SK-N-SH (cell line): ENCODE measurements around the gene DSCAM. TPM values are rescaled to one million over a fixed set of nuclear protein-coding genes. Genes with fewer than 3 reads are reported as not detected.

ENCODE experiments used
- CTCF ChIA-PET: fragments of 300-600, 350-600 bp; formaldehyde crosslinking; extraction: SDS; loops from one replicate; lab custom pipeline; 2021; lab: Yijun Ruan, JAX
- POLR2A ChIA-PET: fragments of 350-600 bp; sonication (Branson Sonifier 250); formaldehyde crosslinking; extraction: SDS; loops from one replicate; lab custom pipeline; 2020; ENCODE audit warnings: antibody characterized with exemption, inconsistent platforms; lab: Yijun Ruan, JAX
- DNase-seq: peaks from one replicate; pipeline ENCODE4 v3.0.0; 2012
- H2AFZ ChIP-seq: fragments of 200-600 bp; sonication (generic); 2 replicates; pipeline ENCODE4 v1.8.1; 2016; ENCODE audit warnings: antibody characterized with exemption, mild to moderate bottlenecking, low read depth
- H3F3A ChIP-seq: fragments of 200-600 bp; sonication (generic); replicated peaks from 2 replicates; pipeline ENCODE3; 2016; ENCODE audit warnings: antibody characterized with exemption, mild to moderate bottlenecking; ENCODE audit not compliant: insufficient read depth
- H3K27ac ChIP-seq, 2 experiments: fragments of 200-500 bp in 1 of 2; fragments of 200-600 bp in 1 of 2; sonication (Bioruptor generic) in 1 of 2; sonication (generic), shearing (Covaris generic) in 1 of 2; 2 replicates each; pipeline versions ENCODE4 v1.5.1 to v1.6.1; 2014 to 2016; ENCODE audit warnings: low read depth in 2 of 2, inconsistent platforms in 1 of 2, low read length in 1 of 2, mild to moderate bottlenecking in 1 of 2, mixed read lengths in 1 of 2
- H3K27me3 ChIP-seq: fragments of 200-600 bp; sonication (generic), shearing (Covaris generic); 2 replicates; pipeline ENCODE4 v1.6.1; 2016; ENCODE audit warnings: mixed run types; ENCODE audit not compliant: insufficient read depth
- H3K36me3 ChIP-seq, 2 experiments: fragments of 200-500 bp in 1 of 2; fragments of 200-600 bp in 1 of 2; sonication (Bioruptor generic) in 1 of 2; sonication (generic) in 1 of 2; replicated peaks in 1 of 2; 2 replicates each; pipeline versions ENCODE3 to v1.5.1; 2014 to 2016; ENCODE audit warnings: low read length in 1 of 2, mild to moderate bottlenecking in 1 of 2; ENCODE audit not compliant: insufficient read depth in 2 of 2, control insufficient read depth in 1 of 2
- H3K4me1 ChIP-seq, 2 experiments: fragments of 200-500 bp in 1 of 2; fragments of 200-600 bp in 1 of 2; sonication (Bioruptor generic) in 1 of 2; sonication (generic), shearing (Covaris generic) in 1 of 2; 2 replicates each; pipeline versions ENCODE4 v1.5.1 to v1.6.1; 2014 to 2016; ENCODE audit warnings: low read depth in 1 of 2, low read length in 1 of 2, mixed run types in 1 of 2; ENCODE audit not compliant: insufficient read depth in 2 of 2, control insufficient read depth in 1 of 2
- H3K4me2 ChIP-seq: fragments of 200-600 bp; sonication (generic), shearing (Covaris generic); 2 replicates; pipeline ENCODE4 v1.6.1; 2017; ENCODE audit warnings: mixed run types
- H3K4me3 ChIP-seq, 2 experiments: fragments of 200-500 bp in 1 of 2; fragments of 200-600 bp in 1 of 2; sonication (Bioruptor generic) in 1 of 2; sonication (generic), shearing (Covaris generic) in 1 of 2; 2 replicates each; pipeline versions ENCODE4 v1.5.1 to v1.8.1; 2014 to 2016; ENCODE audit warnings: low read depth in 2 of 2, inconsistent platforms in 1 of 2, low read length in 1 of 2, mild to moderate bottlenecking in 1 of 2, mixed read lengths in 1 of 2, moderate library complexity in 1 of 2
- H3K79me2 ChIP-seq: fragments of 200-600 bp; sonication (generic); 2 replicates; pipeline ENCODE4 v1.8.1; 2017; ENCODE audit warnings: mild to moderate bottlenecking; ENCODE audit not compliant: insufficient read depth
- H3K9ac ChIP-seq: fragments of 200-600 bp; sonication (generic); 2 replicates; pipeline ENCODE4 v1.6.1; 2017; ENCODE audit warnings: mixed run types
- H3K9me2 ChIP-seq: fragments of 200-600 bp; sonication (generic); 2 replicates; pipeline ENCODE4 v1.6.1; 2017; ENCODE audit warnings: mixed run types
- H3K9me3 ChIP-seq: fragments of 200-600 bp; sonication (generic); 2 replicates; pipeline ENCODE4 v1.6.1; 2017; ENCODE audit warnings: mixed run types, mild to moderate bottlenecking, moderate library complexity
- H4K20me1 ChIP-seq: fragments of 200-600 bp; sonication (generic); 2 replicates; pipeline ENCODE4 v1.6.1; 2017; ENCODE audit warnings: mild to moderate bottlenecking, mixed run types; ENCODE audit not compliant: insufficient read depth
- CHD2 ChIP-seq: fragments of 150-350 bp; IDR thresholded peaks from 2 replicates; pipeline ENCODE4 v1.6.1; 2018; ENCODE audit warnings: low read length; ENCODE audit not compliant: partially characterized antibody
- FOXM1 ChIP-seq: IDR thresholded peaks from 2 replicates; pipeline ENCODE4 v1.4.0; 2012; ENCODE audit warnings: low read depth, mild to moderate bottlenecking
- GABPA ChIP-seq: IDR thresholded peaks from 2 replicates; pipeline ENCODE4 v1.4.0; 2012; ENCODE audit warnings: low read depth, mild to moderate bottlenecking
- IRF3 ChIP-seq: fragments of 150-350 bp; IDR thresholded peaks from 2 replicates; pipeline ENCODE4 v1.6.1; 2016; ENCODE audit warnings: mild to moderate bottlenecking, low read depth, low read length
- MAX ChIP-seq: IDR thresholded peaks from 2 replicates; pipeline ENCODE4 v1.4.0; 2012; ENCODE audit warnings: low read depth
- NRF1 ChIP-seq: IDR thresholded peaks from 2 replicates; pipeline ENCODE4 v1.6.1; 2012; ENCODE audit warnings: low read depth, mild to moderate bottlenecking, low read length
- REST ChIP-seq: IDR thresholded peaks from 2 replicates; pipeline ENCODE4 v1.6.1; 2012; ENCODE audit warnings: mild to moderate bottlenecking, low read depth, low read length, moderate library complexity
- TEAD4 ChIP-seq: IDR thresholded peaks from 2 replicates; pipeline ENCODE4 v1.4.0; 2012; ENCODE audit warnings: mild to moderate bottlenecking, borderline replicate concordance; ENCODE audit not compliant: insufficient read depth
- WGBS: methylation state at CpG from one replicate; pipeline ENCODE4 v1.1.6; 2017; ENCODE audit warnings: low lambda C conversion rate; 5-methylcytosine and 5-hydroxymethylcytosine counted together
- polyA plus RNA-seq, 3 experiments: library from polyadenylated mRNA; depleted of rRNA; stranded (reverse); fragments of >200 nt; gene quantifications; 2 replicates each; pipeline ENCODE4 v1.2.3, GENCODE V29; 2012

The DSCAM gene
- polyA plus RNA-seq, 1 of the 3 experiments (the other 2 are of a cell fraction): not detected

- H3K79me2 ChIP-seq: no peaks in the 10 kb centered on the region
- no peak overlapping the region for H3K9ac ChIP-seq
- TF ChIP-seq TEAD4 (no peak), MAX (no peak), REST (no peak), FOXM1 (no peak), NRF1 (no peak), CHD2 (no peak), IRF3 (no peak), GABPA (no peak)
- no peak overlapping the region for H3K4me3 ChIP-seq
- H3K9me3 ChIP-seq: no peaks in the 10 kb centered on the region
- DNase-seq: no peak
- ChIA-PET POLR2A (no interaction called here), CTCF (interaction anchor here (0.5 to 0.7 kb wide), 2 partner anchors 214 to 454 kb away, joined by 3 read pairs; no protein-coding TSS in a partner anchor)
- no peaks in the 10 kb centered on the region for H3K36me3 ChIP-seq
- H3K27me3 ChIP-seq: no peaks in the 10 kb centered on the region
- no peaks in the 10 kb centered on the region for H3K9me2 ChIP-seq
- H3K4me1 ChIP-seq: peaks cover 0 to 21% of the 10 kb centered on the region in 2 experiments; a peak in 2 of 4 replicates
- H3K4me2 ChIP-seq: no peak overlapping the region
- 31% methylated on average over 1 of the region's 1 CpG for WGBS
- no peaks in the 10 kb centered on the region for H3F3A ChIP-seq
- no peaks in the 10 kb centered on the region for H4K20me1 ChIP-seq
- no peak overlapping the region for H3K27ac ChIP-seq
- no peak overlapping the region for H2AFZ ChIP-seq
Measured at GRCh38 chr21:40680311-40680710, 166.6 kb downstream of the DSCAM start.

- CTCF ChIA-PET: interaction anchor here (1.2 kb wide), 1 partner anchor 9 kb away, joined by 4 read pairs; no protein-coding TSS in a partner anchor
- no peak for TF ChIP-seq MAX
- TF ChIP-seq, all 33 proteins: peak for 0
Measured at GRCh38 chr21:40678681-40679284, 168.2 kb downstream of the DSCAM start.

More at GRCh38 chr21:40678681-40679284, 168.2 kb downstream of the DSCAM start:
- DNase-seq: no peak
- Histone ChIP-seq H3K27me3 (no peaks in the 10 kb centered on the region), H3K4me3 (no peak overlapping the region), H3K27ac (no peak overlapping the region), H3K36me3 (no peaks in the 10 kb centered on the region), H3K4me2 (no peak overlapping the region), H3K79me2 (no peaks in the 10 kb centered on the region), H3K4me1 (peaks cover 0 to 12% of the 10 kb centered on the region in 2 experiments; a peak in 2 of 4 replicates), H3F3A (no peaks in the 10 kb centered on the region), H3K9ac (no peak overlapping the region), H3K9me3 (no peaks in the 10 kb centered on the region), H2AFZ (no peak overlapping the region), H3K9me2 (no peaks in the 10 kb centered on the region), H4K20me1 (no peaks in the 10 kb centered on the region)
- WGBS: 53% methylated on average over 8 of the region's 8 CpGs
- POLR2A ChIA-PET: no interaction called here
